Subcutaneous adipose tissue (tissue), 4 donors: ENCODE measurements around the gene LMX1B. TPM values are rescaled to one million over a fixed set of nuclear protein-coding genes. Genes with fewer than 3 reads are reported as not detected.

Experiments used
- CTCF ChIP-seq: fragments of 450-650 bp; IDR thresholded peaks from one replicate; pipeline ENCODE4 v1.5.1; 2016; ENCODE audit warnings: low read depth, mild to moderate bottlenecking, control low read depth, antibody characterized with exemption, moderate library complexity
- total RNA-seq, 4 donors: library from RNA; depleted of rRNA; stranded (reverse); fragments of >200 nt; gene quantifications; one replicate each; pipeline ENCODE4 v1.1.0, GENCODE V29; 2016

The LMX1B gene
- total RNA-seq, 4 donors from 2014 or later: 0.38 to 1.1 (median 0.51) TPM; not detected in 1

DNA sequence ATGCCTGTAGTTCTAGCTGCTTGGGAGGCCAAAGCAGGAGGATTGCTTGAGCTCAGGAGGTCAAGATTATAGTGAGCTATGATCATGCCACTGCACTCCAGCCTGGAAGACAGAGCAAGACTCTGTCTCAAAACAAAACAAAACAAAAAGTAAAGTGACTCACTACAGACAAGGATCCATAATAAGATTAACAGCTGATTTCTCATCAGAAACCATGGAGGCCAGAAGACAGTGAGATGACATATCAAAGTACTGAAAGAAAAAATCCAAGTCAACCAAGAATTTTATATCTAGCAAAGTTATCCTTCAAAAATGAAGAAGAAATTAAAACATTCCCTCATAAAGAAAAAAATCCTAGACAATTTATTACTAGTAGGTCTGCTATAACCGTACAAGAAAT, 121.8 kb downstream of the LMX1B start:
- TF ChIP-seq CTCF: no peak

DNA sequence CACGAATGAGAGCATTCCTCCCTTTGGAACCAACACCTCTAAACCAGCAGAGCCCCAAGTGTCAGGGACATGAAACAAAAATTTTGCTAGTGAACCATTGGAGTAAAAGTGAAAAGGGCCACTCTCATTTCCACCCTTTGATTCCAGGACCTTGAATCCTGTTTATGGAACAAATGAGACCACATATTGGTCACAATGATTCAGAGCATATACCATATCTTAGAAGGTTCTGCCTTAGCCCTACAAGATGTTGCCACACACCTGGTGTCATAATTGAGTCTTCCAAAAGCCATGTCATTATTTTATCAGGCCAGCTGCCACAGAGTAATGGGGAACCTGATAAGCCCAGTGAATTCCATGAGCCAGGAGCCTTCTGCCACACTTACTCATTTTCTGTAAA, 124.8 kb downstream of the LMX1B start:
- TF ChIP-seq CTCF: no peak

DNA sequence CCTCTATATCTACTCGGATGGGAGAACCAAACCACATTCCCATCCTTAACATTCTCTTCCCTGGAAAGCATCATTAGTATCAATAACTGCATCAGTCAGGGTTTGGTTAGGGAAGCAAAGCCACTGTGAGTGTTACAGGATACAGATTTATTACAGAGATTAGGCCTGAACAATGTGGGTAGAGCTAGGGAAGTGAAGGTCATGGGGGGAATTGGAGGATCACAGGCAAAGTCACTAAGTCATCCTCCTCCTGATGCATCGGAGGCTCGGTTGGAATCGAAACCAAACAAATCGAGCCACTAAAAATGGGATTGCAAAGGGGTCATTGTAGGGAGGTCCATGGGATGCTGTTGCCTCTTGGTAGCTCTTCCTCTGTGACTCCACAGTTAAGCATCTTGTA, 129.3 kb downstream of the LMX1B start:
- no peak for TF ChIP-seq CTCF

DNA sequence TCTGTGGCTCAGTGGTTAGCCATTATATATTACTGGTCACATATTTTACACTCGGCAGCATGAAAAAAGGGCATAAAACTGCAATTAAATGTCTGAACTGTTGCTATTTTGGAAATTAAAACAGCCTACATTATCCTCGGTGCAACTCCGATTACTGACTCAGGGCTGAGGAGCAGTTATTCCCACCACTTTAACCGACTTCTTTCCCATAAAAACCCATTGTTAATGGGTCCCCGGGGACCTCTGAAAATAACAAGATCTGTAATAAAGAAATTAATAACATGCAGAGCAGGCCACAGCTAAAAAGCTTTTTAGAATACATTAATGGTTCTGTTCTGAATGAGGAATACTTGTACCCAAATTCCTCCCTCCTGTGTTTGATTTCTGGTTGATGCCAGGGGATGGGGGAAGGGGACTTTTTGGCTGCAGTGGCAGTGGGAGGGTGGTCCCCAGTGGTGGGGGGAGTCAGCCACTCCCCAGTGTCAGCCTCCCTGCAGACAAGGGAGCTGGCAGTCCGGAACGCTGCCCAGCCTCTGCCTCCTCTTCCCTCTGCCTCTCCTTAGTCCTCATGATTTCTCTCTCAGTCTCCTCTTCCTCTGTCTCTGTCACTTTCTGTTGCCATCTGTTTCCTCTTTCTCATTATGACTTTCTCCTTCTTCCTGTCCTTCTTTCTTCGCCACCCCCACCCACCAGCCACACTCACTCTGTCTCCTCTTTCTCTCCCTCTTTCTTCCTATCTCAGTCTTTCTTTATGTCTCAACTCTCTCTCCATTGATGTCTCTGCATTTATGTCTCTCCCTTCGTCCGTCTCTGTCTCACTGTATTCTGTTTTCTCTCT, 132.1 kb downstream of the LMX1B start:
- TF ChIP-seq CTCF: no peak

Other genes starting within 250 kb of the LMX1B start
- gene ZBTB43, start 191.1 kb downstream of the LMX1B start, total RNA-seq: 10 to 100 TPM in 3 of 4 donors, 1 to 10 TPM in 1; 9.9 to 15.2 (median 12.7) TPM
- gene ZBTB34, start 246.7 kb downstream of the LMX1B start, total RNA-seq: 10 to 100 TPM; 11.5 to 19.7 (median 16.2) TPM